C4-2B (cell line): ENCODE measurements around the gene UNC80.

Source experiments
- H3K27ac ChIP-seq: fragments of 450-650 bp; 2 replicates; pipeline ENCODE4 v1.5.1; 2017
- ZFX ChIP-seq: fragments of 450-650 bp; IDR thresholded peaks from 2 replicates; pipeline ENCODE4 v1.6.1; 2017
- TF ChIP-seq, protein P1 (sequence below): fragments of 450-650 bp; conservative IDR thresholded peaks from 2 replicates; pipeline ENCODE4 v1.5.1; 2017; ENCODE audit warnings: mild to moderate bottlenecking

Gene UNC80

DNA sequence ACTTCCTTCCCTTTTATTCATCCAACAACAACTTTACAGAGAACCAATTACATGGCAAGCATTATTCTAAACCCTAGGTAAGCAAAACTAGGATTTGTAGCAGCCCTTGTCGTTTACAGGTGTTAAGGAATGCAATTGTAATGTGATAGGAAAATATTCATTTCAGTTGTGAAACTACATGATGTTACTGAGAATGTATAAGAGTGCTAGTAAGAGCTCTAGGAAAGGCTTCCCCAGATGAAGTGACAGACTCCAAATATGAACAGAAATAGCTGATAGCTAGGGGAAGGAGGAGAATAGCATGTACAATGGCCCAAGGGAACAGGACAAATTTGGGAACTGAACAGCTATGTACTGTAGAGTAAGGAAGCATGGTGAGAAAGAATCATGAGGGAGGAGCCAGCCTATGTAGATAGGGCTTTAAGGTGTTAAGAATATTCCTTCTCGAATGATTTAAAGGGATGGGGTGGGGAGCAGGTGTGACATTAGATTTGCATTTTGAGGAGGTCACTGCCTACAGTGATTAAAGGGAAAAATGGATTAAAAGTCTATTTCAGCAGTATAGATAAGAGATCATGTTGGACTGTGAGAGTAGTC is 262.6 kb downstream of the UNC80 start:
- TF ChIP-seq ZFX, result no peak
- TF ChIP-seq, protein P1, sequence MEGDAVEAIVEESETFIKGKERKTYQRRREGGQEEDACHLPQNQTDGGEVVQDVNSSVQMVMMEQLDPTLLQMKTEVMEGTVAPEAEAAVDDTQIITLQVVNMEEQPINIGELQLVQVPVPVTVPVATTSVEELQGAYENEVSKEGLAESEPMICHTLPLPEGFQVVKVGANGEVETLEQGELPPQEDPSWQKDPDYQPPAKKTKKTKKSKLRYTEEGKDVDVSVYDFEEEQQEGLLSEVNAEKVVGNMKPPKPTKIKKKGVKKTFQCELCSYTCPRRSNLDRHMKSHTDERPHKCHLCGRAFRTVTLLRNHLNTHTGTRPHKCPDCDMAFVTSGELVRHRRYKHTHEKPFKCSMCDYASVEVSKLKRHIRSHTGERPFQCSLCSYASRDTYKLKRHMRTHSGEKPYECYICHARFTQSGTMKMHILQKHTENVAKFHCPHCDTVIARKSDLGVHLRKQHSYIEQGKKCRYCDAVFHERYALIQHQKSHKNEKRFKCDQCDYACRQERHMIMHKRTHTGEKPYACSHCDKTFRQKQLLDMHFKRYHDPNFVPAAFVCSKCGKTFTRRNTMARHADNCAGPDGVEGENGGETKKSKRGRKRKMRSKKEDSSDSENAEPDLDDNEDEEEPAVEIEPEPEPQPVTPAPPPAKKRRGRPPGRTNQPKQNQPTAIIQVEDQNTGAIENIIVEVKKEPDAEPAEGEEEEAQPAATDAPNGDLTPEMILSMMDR, result no peak
- no peak overlapping the region for H3K27ac ChIP-seq

DNA sequence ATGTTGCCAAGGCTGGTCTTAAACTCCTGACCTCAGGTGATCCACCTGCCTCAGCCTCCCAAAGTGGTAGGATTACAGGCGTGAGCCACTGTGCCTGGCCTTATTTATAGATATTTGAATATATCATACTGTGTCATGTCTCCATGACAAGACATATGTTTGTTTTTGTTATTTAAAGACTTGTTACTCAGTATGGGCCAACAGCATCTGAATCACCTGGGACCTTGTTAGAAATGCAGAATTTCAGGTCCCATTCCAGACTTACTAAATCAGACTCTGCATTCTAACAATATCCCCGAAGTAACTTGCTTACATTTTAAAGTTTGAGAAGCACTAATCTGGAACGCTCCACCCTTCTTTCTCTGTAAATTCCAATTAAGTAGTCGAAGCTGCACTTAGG is 264.0 kb downstream of the UNC80 start:
- TF ChIP-seq, protein P1, result no peak
- no peak for TF ChIP-seq ZFX
- H3K27ac ChIP-seq, result no peak overlapping the region

DNA sequence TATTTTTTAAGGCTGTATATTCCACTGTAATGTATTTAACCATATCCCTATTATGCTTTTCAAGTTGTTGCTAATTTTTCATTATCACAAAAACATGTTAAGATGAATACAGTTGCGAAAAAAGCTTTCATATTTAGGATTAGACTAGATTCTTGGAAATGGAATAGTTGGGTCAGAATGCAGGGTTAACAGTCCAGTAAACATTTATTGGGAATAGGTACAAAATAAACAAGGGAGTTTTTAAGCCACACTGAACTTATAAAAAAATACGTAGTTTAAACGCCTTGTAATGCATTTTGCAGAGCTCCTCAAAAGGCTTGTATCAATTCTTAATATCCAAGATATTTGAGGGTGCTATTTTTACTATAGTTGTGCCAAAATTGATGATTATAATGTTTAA is 266.4 kb downstream of the UNC80 start:
- TF ChIP-seq, protein P1, result no peak
- TF ChIP-seq ZFX, result no peak
- no peak overlapping the region for H3K27ac ChIP-seq

DNA sequence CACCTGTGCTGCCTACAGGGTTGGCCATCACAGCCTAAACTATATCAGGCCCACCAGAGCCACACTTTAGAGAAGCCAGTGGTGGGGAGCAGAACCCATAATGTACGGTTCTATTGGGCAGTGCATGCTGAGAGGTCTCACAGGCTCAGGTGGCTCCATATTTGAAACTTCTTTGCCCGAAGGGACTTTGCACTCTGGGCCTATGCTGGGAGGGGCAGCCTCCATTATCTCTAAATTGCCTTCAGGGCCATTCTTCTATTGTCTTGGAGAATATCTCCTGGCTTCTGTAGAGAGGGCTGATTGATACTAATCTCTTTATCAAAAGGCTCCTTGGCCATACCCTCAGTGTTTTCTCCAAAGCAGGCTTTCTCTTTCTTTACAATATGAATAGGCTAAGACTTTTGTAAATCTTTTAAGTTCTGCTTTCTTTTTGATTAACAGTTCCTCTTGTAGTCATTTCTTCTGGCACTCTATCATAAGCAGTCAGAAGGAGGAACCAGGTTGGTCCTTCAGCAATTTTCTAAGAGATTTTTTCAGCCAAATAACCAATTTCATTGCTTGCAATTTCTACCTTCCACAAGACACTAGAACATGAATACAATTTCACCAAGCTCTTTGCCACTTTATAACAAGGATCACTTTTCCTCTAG is 275.3 kb downstream of the UNC80 start:
- TF ChIP-seq, protein P1, result no peak
- no peak for TF ChIP-seq ZFX

More for the DNA sequence above, 275.3 kb downstream of the UNC80 start:
- no peak overlapping the region for H3K27ac ChIP-seq
